ENCODE data around the gene TGM3.

Gene TGM3

GRCh38 chr20:2285613-2286012 is 10.2 kb upstream of the TGM3 start:
- no peak for DNase-seq

- no peak for DNase-seq
These were observed 8.3 kb upstream of the TGM3 start for GRCh38 chr20:2287504-2287903.

GRCh38 chr20:2289475-2289874 is 6.3 kb upstream of the TGM3 start:
- DNase-seq: no peak

GRCh38 chr20:2290486-2290885 is 5.3 kb upstream of the TGM3 start:
- no peak for DNase-seq

- DNase-seq: no peak
These were observed 3.2 kb upstream of the TGM3 start for GRCh38 chr20:2292416-2293110.

GRCh38 chr20:2293486-2293885 is 2.3 kb upstream of the TGM3 start:
- DNase-seq: no peak

- no peak for DNase-seq
These were observed 1.8 kb upstream of the TGM3 start for GRCh38 chr20:2293971-2294370.

GRCh38 chr20:2295286-2295685 is 515 bp upstream of the TGM3 start:
- DNase-seq: no peak

GRCh38 chr20:2296524-2297356 is 939 bp downstream of the TGM3 start:
- no peak for DNase-seq

GRCh38 chr20:2297357-2297728 is 1.5 kb downstream of the TGM3 start:
- DNase-seq: no peak

- DNase-seq: no peak
These were observed 2.3 kb downstream of the TGM3 start for GRCh38 chr20:2298116-2298515.

- no peak for DNase-seq
These were observed 2.9 kb downstream of the TGM3 start for GRCh38 chr20:2298701-2299100.

- DNase-seq: no peak
These were observed 3.5 kb downstream of the TGM3 start for GRCh38 chr20:2299301-2299700.

- no peak for DNase-seq
These were observed 4.2 kb downstream of the TGM3 start for GRCh38 chr20:2300002-2300401.

- no peak for DNase-seq
These were observed 4.6 kb downstream of the TGM3 start for GRCh38 chr20:2300420-2300819.

- DNase-seq: no peak
These were observed 5.4 kb downstream of the TGM3 start for GRCh38 chr20:2301164-2301622.

- DNase-seq: no peak
These were observed 6.7 kb downstream of the TGM3 start for GRCh38 chr20:2302384-2303060.

GRCh38 chr20:2303673-2304072 is 7.9 kb downstream of the TGM3 start:
- DNase-seq: no peak

GRCh38 chr20:2304180-2304579 is 8.4 kb downstream of the TGM3 start:
- DNase-seq: no peak

- DNase-seq: no peak
These were observed 9.2 kb downstream of the TGM3 start for GRCh38 chr20:2305029-2305428.

GRCh38 chr20:2305479-2305878 is 9.7 kb downstream of the TGM3 start:
- DNase-seq: no peak

- DNase-seq: no peak
These were observed 10.1 kb downstream of the TGM3 start for GRCh38 chr20:2305946-2306345.

GRCh38 chr20:2307136-2307535 is 11.3 kb downstream of the TGM3 start:
- DNase-seq: no peak

GRCh38 chr20:2311329-2311728 is 15.5 kb downstream of the TGM3 start:
- no peak for DNase-seq

Measured in NCI-H1694 (cell line).